Psoas muscle (tissue), 8 donors: Measurements from ENCODE around the gene MACO1. TPM values are rescaled to one million over a fixed set of nuclear protein-coding genes. Genes with fewer than 3 reads are reported as not detected.

Experiments
- ATAC-seq, 4 donors: fragments of 200-7000 bp; cut with Tn5 transposase; one replicate each; pipeline ENCODE4 v1.9.1; 2020; ENCODE audit warnings: moderate library complexity in 3 of 4, mild to moderate bottlenecking in 2 of 4
- DNase-seq, 2 donors: peaks; one replicate each; pipeline ENCODE4 v3.0.0-alpha.2; 2020
- H3K27ac ChIP-seq: fragments of 200-600 bp; one replicate; pipeline ENCODE4 v1.8.0; 2022
- H3K27me3 ChIP-seq, 3 donors: fragments of 200-600 bp in 1 of 3; one replicate each; pipeline versions ENCODE4 v1.6.1 to v1.8.0; 2013 to 2022; ENCODE audit warnings: low read length in 2 of 3, mild to moderate bottlenecking in 2 of 3, moderate library complexity in 1 of 3; ENCODE audit not compliant: insufficient read depth in 3 of 3
- H3K36me3 ChIP-seq, 2 donors: fragments of 200-600 bp in 1 of 2; one replicate each; pipeline versions ENCODE4 v1.6.1 to v1.8.0; 2013 to 2022; ENCODE audit warnings: low read depth in 1 of 2, mild to moderate bottlenecking in 1 of 2, moderate library complexity in 1 of 2; ENCODE audit not compliant: insufficient read depth in 1 of 2
- H3K4me1 ChIP-seq: fragments of 200-600 bp; one replicate; pipeline ENCODE4 v1.8.0; 2022
- H3K4me3 ChIP-seq: fragments of 200-600 bp; one replicate; pipeline ENCODE4 v1.8.0; 2022; ENCODE audit warnings: mild to moderate bottlenecking
- H3K9me3 ChIP-seq: fragments of 200-600 bp; one replicate; pipeline ENCODE4 v1.8.0; 2022
- WGBS, 3 donors: extraction: QIAGEN DNeasy Blood & Tissue Kit; methylation state at CpG; one replicate each; pipeline versions ENCODE4 v1.1.6 to v1.1.7; 2013; 5-methylcytosine and 5-hydroxymethylcytosine counted together
- intact Hi-C, 2 donors: fragments of 100-400 bp; cut with DNase I; formaldehyde crosslinking; loops; one replicate each; pipeline versions ENCODE4 v1.11.0 to v1.14.2; 2022
- polyA plus RNA-seq, 3 donors: library from polyadenylated mRNA; stranded (reverse); fragments of 200-250 nt; gene quantifications; one replicate each; pipeline ENCODE4 v1.2.3, GENCODE V29; 2013
- total RNA-seq, 4 donors: library from RNA; stranded (reverse); fragmentation: NEBNext Ultra II Directional in 2 of 4; extraction: Animal tissue kit (Norgen Biotek cat#: 25700) in 2 of 4; gene quantifications; one replicate each; pipeline versions ENCODE4 v1.2.1 to v1.2.4, GENCODE V29; 2021 to 2023
- TF ChIP-seq, protein P1 (sequence below): fragments of 200-600 bp; IDR thresholded peaks from one replicate; pipeline ENCODE4 v1.8.0; 2022; ENCODE audit warnings: antibody characterized with exemption
- donor health status: healthy with polysubstance abuse.
- donor health status: DM: no; HTN: no; CAD: no; lungs with moderate emphysema.
- donor health status: Bipolar disorder and iron deficiency.
- donor health status: healthy.
- donor health status: DM: yes; HTN: yes; CAD: no.
- donor health status: DM: no; HTN: no; CAD: no.
- donor health status: DM: no; HTN: no; CAD: no.
- donor health status: DM: yes; HTN: yes; CAD: no.

The MACO1 gene
- total and polyA plus RNA-seq, 7 donors: 8.8 to 49.7 (median 31.1) TPM

DNA sequence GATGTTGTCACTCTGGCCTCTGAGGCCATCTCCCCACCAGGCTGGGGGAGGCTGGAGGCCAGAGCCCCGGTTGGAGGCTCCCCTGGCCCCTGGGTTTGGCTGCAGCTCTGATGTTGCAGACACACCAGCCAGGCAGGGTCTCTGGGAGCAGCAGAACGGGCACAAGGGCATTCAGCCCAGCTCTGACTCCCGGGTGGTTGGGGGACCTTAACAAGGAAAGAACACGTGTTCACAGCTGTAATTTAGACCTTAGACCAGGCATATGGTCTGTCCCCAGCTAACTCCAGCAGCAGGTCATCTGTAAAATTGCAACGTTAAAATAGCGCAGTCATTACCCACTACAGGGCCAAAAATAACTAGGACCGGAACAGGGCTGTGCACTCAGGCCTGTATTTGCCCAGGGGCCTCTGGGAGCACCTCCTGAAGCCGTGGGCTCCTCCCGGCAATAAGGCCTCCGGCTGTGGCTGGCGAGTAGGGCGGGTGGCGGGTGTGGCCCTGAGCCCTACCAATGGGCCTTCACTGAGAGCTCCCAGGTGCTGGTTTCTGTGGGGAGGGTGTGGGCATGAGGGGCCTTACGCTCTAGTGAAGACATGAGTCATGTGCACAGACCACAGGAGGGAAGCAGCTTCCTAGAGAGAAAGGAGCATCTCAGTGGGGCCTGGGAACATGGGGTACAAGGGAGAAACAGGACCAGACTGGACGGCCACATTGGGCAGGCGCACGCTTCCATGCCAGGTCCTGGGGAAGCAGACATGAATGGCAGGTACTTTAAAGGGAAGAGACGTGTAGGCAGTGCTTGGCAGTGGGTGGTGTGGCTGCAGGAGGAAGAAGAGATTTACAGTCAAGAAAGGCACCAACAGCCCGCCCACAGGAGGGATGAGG lies 118.8 kb downstream of the MACO1 start:
- TF ChIP-seq, protein P1, sequence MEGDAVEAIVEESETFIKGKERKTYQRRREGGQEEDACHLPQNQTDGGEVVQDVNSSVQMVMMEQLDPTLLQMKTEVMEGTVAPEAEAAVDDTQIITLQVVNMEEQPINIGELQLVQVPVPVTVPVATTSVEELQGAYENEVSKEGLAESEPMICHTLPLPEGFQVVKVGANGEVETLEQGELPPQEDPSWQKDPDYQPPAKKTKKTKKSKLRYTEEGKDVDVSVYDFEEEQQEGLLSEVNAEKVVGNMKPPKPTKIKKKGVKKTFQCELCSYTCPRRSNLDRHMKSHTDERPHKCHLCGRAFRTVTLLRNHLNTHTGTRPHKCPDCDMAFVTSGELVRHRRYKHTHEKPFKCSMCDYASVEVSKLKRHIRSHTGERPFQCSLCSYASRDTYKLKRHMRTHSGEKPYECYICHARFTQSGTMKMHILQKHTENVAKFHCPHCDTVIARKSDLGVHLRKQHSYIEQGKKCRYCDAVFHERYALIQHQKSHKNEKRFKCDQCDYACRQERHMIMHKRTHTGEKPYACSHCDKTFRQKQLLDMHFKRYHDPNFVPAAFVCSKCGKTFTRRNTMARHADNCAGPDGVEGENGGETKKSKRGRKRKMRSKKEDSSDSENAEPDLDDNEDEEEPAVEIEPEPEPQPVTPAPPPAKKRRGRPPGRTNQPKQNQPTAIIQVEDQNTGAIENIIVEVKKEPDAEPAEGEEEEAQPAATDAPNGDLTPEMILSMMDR: no peak
- peak overlapping the region; percentile 76 for H3K27ac ChIP-seq
- H3K4me1 ChIP-seq: peaks cover 73% of the 10 kb centered on the region
- intact Hi-C loops: loop anchor here in 1 of 2 donors (5.0 kb wide), 1 partner anchor 248 kb away; no protein-coding TSS in a partner anchor
- 34 to 39% (median 35%) methylated on average over 18 to 19 of the region's 19 CpGs for WGBS, 3 donors
- no peaks in the 10 kb centered on the region for H3K27me3 ChIP-seq
- peaks cover 0 to under 1% of the 10 kb centered on the region in 2 donors for H3K36me3 ChIP-seq
- peak; percentile 71 to 88 (median 84) for ATAC-seq
- H3K9me3 ChIP-seq: no peaks in the 10 kb centered on the region
- H3K4me3 ChIP-seq: peak overlapping the region; percentile 3
- DNase-seq: peak in 1 of 2 donors; percentile 80

Other genes starting within 250 kb of the MACO1 start
- gene SYF2, start 198.4 kb upstream of the MACO1 start, total RNA-seq: 10 to 100 TPM; 23.9 to 44.5 (median 30.0) TPM
- 10 to 100 TPM; 48.5 to 92.9 (median 64.2) TPM for gene SYF2, start 198.4 kb upstream of the MACO1 start, polyA plus RNA-seq
- gene RSRP1, start 183.4 kb upstream of the MACO1 start, total RNA-seq: 10 to 100 TPM in 3 of 4 donors, 1 to 10 TPM in 1; 9.6 to 35.7 (median 20.6) TPM
- 10 to 100 TPM; 15.4 to 36.5 (median 17.6) TPM for gene RSRP1, start 183.4 kb upstream of the MACO1 start, polyA plus RNA-seq
- gene RHD, start 158.4 kb upstream of the MACO1 start, total RNA-seq: under 1 TPM in 1 of 4 donors, not detected in 3; 0.12 TPM
- gene RHD, start 158.4 kb upstream of the MACO1 start, polyA plus RNA-seq: not detected
- gene TMEM50A, start 92.6 kb upstream of the MACO1 start, total RNA-seq: 10 to 100 TPM; 37.0 to 54.9 (median 43.3) TPM
- 10 to 100 TPM; 39.5 to 68.1 (median 44.1) TPM for gene TMEM50A, start 92.6 kb upstream of the MACO1 start, polyA plus RNA-seq
- gene RHCE, start 10.1 kb upstream of the MACO1 start, total RNA-seq: 1 to 10 TPM in 3 of 4 donors, under 1 TPM in 1; 0.66 to 2.0 (median 1.1) TPM
- gene RHCE, start 10.1 kb upstream of the MACO1 start, polyA plus RNA-seq: under 1 TPM in 2 of 3 donors, not detected in 1; 0.22 to 0.23 TPM
- 10 to 100 TPM; 10.1 to 12.9 (median 10.9) TPM for gene LDLRAP1, start 112.7 kb downstream of the MACO1 start, total RNA-seq
- 10 to 100 TPM in 1 of 3 donors, 1 to 10 TPM in 2; 5.6 to 10.5 (median 6.7) TPM for gene LDLRAP1, start 112.7 kb downstream of the MACO1 start, polyA plus RNA-seq
- 1 to 10 TPM; 1.8 to 6.7 (median 2.5) TPM for gene MAN1C1, start 185.9 kb downstream of the MACO1 start, total RNA-seq
- gene MAN1C1, start 185.9 kb downstream of the MACO1 start, polyA plus RNA-seq: 1 to 10 TPM; 1.8 to 2.0 (median 1.9) TPM